Measurements from ENCODE around the gene TP53RK.

Gene TP53RK

DNA sequence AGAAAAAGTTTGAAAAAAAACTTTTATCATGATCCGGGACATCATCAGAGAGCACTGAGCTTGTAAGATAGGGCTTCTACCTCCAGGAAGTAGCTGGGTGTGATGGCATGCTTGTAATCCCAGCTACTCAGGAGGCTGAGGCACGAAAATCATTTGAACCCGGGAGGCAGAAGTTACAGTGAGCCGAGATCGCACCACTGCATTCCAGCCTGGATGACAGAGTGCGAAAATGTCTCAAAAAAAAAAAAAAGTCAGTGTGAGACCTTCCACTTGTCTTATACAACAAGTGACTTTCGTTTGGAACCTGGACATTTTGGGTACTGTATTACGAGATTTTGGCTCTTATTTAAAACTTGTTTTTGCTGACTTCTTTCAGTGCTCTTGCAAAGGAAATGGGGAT, 32.1 kb downstream of the TP53RK start:
- no peak for DNase-seq

DNA sequence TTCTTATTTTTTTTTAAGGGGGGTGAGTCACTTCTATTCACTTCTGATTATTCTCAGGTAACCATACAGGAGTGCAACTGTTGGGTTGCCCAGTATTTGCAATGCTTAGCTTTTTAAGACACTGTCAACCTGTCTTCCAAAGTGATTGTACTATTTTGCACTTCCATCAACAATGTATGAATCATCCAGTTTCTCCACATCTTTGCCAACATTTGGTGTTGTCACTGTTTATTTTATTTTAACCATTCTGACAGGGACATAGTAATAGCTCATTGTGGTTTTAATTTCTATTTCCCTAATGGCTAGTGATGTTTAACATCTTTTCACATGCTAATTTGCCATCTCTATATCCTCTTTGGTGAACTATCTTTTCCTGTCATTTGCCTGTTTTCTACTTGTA, 36.5 kb downstream of the TP53RK start:
- DNase-seq: no peak

DNA sequence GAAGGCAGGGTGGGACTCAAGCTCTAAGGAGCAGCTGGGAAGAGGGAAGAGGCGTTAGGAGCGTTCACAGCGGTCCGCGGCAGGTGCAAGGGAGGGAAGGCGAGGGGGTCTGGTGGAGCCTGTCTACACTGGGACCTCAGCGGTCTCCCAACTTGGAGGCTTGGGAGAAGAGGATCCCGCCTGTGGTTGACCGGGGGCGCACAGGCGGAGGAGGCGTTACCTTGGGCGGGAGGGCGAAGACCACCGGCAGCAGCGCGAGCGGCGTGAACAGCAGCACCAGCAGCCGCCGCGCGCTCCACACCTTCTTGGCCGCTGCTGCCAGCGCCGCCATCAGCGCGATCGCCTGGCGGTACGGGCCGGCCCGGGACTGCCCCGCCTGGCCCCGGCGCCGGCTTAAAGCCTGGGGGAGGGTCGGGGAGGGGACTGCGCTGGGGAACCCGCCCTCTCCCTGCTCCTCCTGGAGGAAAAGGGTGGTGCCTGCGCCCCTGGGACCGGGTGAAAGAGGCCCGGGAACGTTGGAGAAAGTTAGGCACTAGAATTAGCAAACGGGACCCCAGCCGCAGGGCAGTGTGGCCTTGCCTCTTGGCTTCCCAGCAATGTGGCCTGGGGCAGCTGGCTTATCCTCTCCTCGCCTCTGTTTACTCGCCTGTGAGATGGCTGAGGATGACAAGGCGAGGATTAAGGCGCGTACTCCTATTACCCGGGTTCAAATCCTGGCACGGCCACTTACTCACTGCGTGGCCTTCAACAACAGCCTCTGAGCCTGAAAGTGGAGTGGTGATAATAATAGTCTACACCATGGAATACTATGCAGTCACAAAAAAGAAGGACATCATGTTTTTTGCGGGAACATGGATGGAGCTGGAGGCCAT, 37.9 kb downstream of the TP53RK start, which contains the start of gene SLC13A3:
Gene SLC13A3 (minus strand): TSS at position 369 of the 872 bp plus-strand sequence. CDS start 38 bp downstream, at position 331.
- peak; percentile 49 for DNase-seq

DNA sequence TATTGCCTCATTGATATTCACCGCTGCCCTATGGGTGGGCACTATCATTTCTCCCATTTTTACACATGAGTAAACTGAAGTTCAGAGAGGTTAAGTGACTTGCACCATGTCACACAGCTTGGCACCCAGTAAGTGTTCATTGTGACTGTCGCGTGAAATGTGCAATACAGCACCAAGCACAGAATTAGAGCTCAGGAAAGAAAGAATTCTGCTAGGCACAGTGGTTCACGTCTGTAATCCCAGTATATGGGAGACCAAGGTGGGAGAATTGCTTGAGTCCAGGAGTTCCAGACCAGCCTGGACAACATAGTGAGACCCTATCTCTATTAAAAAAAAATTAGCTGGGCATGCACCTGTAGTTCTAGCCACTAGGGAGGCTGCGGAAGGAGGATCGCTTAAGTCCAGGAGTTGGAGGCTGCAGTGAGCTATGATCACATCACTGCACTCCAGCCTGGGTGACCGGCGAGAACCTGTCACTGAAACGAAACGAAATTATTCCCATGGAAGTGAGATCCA, 38.6 kb downstream of the TP53RK start:
- no peak for DNase-seq

DNA sequence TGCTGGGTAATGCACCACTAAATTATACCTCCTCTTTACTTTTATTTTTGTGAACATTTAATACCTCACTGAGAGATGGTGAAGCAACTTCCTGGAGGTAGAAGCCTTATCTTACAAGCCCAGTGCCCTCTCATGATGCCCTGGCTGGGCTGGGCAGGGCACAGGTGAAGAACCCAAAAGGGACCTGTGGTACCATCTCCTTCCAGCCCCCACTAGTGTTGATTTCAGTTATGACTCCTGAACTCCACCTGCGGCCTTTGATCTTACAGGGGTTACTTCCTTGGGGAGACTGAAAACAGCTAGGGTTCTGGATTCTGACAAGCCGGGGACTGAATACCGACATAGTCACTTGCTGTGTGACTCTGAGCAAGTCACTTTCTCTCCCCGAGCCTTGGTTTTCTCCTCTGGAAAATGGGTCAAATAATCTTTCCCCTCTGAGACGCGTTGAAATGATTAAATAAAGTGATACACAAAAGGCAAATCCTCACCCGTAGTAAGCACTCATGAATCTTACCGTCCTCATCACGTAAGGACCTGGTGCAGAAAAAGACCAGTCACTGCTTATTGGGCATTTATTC, 39.2 kb downstream of the TP53RK start:
- DNase-seq: no peak

DNA sequence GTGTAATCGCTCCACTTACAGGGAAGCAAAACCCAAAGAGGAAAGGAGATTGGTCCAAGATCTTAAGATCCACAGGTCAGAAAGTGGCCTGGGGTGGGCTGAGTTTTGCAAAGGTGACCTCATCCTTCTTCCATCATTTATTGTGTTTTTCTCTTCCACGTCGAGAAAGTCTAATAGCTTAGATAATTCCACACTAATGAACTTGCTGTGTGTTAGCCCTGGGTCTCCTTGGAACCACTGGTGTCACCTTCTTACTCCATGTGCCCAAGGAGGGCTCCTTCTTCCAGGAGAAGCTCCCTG, 39.6 kb downstream of the TP53RK start:
- DNase-seq: no peak

DNA sequence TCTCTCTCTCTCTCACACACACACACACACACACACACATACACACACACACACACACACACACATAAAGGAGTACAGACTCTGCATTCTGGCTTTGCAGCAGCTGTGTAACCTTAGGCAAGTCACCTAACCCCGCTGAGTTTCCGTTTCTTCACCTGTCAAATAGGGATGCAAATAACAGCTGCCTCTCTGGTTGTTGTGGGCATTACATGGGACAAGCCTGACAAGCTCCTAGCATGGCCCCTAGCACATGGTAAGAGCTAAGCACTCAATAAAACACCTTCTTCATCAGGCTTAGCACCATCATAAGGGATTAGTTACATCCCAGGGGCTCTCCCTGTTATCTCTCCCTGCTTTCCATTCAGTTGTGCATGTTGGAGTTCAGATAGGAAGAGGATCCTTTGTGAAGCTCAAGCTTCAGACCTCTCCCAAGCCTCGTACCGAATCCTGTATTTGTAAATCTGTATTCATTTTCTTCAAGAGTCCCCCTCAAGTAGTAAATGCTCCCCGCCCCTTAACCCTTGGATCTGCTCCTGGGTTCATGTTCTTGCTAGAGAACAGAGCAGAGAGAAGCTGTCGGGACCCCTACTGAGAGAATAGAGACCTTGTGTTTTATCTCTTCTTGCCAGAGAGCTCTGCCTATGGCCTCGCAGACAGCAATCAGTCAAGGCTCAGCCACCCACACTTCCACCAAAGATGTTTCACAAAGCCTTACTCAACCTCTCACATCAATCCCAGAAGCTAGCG, 40.2 kb downstream of the TP53RK start:
- no peak for DNase-seq

DNA sequence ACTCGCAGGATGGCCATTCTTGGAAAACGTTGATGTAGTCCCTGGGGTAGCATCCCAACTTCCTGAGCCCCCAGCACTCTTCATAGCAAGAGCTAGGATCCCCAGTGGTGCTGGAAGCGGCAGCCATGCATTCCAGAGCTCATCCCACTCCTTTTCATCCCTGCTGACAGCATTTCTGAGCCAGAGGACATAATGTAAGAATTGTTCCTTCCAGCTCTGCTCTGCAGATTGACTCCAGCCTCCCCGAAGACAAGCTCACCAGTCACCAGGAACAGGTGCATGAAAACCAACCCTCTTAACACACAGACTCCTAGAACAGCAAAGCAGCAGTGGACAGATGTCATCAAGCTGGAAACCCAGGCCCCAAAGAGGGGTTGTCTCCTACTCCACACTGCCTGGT, 41.8 kb downstream of the TP53RK start:
- no peak for DNase-seq

DNA sequence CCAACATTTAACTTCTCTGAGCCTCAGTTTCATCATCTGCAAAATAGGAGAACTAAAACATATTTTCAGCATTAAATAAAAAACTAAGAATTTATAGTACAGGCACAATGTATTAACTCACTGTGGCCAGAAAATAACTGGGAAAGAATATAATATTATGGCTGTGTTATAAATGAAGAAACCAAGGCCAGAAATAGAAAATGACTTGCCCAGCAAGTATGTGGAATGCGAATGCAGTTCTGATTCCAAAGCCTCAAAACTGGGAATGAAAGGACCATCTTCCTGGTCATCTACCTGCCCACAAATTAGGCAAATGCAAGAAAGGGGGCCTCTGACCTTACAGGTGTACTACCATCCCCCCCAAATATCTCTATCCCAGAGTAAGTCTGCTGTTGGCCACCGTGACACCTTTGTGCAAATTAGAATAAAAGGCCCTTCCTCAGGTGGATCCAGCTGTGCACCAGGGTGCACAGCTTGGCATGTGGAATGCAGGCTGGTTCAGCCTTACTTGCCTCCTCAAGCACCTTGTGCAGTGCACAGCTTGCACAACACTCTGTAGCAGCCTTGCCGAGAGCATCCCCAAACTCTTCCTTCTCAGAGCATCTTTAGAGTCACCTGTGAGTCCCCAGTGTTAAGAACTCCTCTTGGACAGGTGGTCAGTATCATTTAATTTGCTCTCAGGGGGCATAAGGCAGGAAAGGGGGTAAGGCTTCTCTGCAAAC, 42.4 kb downstream of the TP53RK start:
- no peak for DNase-seq

DNA sequence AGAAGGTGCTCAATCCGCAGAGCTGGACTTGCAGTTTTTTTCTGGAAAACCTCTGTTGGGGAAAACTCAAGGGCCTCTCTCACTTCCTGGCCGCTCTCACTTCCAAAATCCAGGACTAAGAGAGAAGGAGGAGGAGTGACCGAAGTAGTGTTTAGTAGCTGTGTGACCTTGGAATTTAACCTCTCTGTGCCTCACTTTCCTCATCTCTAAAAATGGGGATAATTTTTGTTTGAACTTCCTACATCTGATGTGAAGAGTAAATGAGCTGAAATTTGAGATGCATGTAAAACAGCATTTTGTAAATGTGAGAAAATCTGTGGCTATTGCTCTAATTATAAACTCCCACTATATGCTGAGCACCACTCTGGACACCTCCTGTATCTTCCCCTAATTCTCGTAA, 43.1 kb downstream of the TP53RK start:
- no peak for DNase-seq

DNA sequence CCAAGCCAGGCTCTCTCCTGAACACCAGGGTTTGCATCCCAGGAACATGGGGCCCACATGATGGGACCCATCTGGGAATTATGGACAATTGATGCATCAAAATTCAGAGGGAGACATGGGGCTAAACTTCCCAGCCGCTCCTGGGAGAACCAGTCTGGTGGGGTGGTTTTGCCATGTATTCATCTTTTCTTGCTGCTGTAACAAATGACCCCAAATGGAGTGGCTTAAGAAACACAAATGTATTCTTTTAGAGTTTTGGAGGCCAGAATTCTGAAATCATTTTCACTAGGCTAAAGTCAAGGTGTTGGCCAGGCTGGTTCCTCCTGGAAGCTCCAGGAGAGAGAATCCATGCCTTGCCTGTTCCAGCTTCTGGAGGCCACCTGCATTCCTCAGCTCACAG, 44.5 kb downstream of the TP53RK start:
- DNase-seq: no peak

DNA sequence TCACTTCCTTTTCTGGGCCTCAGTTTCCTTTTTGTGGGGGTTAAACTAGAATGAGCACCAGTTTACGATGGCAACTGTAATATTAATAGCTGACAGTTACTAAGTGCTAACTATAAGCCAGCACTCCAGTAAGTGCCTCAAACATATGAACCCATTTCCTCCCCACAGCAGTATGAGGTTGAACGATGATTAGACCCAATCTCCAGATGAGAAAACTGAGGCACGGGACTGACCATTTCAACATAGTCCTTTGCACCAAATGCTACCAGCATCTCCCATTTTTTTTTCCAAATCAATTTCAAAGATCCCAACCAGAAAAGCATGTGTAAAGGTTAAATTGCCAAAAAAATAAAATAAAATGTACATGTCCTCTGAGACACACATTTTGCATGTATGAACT, 45.1 kb downstream of the TP53RK start:
- DNase-seq: no peak

DNA sequence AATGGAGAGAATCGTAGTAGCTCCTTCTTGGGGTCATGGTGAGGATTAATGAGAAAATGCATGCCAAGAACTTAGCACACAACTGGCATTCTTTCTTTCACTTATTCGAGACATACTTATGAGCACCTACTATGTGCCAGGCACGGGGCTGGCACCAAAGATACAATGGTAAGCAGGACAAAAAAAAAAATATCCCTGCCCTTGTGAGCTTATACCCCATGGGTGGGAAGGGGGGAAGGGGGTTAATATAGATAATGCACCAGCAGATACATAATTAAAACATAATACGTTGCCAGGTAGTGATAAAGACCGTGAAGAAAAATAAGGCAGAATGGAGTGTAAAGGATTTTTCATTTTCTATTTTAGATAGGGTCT, 46.3 kb downstream of the TP53RK start:
- DNase-seq: no peak

DNA sequence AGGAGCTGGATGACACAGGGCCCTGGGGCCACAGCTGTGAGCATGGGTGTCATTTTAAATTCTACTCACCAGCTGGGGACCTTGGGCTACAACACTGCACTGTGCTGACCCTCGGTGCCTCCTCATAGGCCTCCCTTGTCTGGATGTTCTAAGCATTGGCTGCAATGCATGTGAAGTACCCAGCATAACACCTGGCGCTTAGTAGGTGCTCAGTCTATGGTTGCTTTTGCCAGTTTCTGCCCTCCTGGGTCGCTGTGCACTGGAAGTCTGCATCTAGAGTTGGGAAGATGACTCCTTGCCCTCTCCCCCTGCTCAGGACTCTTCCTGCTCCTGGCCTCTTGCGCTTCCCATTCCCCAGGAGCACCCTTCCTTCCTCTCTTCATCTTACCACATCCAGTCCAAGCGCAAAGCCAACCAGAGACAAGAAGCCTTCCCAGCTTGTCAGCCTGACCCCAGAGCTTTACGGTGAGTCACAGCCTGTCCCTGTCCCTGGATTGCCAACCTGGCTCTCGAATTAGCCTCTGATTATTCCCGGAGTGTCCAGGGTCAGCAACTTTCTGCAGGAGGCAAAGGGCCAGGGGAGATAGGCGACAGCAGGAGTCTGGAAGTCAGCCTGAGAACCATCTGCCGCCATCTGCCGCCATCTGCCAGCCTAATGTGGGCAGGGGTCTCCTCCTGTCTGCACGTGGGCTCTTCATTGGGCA, 46.8 kb downstream of the TP53RK start:
- no peak for DNase-seq

DNA sequence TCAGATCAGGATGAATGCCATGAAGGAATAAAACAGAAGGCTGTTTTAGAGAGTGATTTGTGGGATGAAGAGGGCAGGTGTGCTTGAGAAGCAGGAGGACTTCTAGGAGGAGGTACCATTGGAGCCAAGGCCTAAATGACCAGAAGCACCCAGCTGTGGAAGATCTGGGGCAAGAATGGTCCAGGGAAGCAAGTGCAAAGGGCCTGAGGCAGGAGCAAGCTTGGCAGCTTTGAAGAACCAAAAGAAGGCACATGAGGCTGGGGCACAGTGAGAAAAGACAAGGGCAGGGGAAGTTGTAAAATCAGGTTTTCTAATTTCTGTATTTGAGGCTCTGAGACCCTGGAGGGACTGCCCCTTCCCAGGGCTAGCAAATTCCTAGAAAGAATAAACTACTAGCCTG, 47.8 kb downstream of the TP53RK start:
- no peak for DNase-seq

DNA sequence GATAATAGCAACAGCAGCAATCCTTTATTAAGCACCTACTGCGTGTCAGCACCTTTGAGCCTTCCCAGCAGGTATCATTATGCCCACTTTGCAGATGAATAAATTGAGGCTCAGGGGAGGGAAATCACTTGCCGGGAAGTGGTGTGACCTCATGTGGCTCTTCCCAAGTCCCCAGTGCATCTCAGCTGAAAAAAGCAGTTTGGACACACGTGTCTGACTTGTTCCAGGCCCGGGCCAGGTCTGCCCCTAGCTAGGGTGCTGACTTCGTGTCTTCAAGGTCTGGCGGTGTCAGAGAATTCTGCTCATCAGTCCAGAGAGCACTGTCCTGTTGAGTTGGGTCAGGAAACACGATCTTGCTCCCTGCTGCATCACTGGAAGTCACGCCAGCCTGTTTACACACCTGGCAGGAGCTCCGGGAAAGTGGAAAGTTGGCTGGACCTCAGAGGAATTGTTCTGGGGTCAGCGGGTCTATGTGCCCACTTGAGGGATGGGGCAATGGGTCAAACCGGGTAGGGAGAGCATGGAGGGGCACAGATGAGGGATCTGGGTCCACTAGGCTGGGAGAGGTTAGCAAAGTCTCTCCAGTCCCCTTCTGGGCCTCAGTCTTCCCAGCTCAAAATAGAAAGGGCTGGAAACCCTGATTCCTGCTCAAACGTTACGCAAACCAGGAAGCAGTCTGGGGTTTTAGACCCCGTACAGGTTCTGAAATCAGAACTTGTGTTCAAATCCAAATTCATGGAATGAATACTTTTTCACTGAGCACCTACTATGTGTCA, 48.5 kb downstream of the TP53RK start:
- no peak for DNase-seq

DNA sequence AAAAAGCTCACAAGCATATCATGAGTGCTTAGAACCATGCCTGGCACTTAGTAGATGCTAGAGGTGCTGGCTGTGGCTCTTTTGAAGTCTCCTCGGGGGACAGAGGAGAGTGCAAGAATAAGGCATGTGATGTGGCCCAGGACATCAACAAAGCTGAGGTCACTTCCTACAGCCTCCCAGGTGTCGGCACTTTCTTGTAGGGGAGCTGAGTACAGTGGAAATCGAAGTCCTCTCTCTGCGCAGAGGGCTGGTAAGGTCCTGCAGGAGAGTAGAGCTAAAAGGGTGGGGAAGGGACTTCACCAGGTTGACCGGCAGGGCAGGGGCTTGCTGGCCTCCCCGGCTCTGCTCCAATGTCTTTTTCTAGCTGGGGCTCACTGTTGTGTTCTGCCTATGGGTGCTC, 49.2 kb downstream of the TP53RK start:
- no peak for DNase-seq

DNA sequence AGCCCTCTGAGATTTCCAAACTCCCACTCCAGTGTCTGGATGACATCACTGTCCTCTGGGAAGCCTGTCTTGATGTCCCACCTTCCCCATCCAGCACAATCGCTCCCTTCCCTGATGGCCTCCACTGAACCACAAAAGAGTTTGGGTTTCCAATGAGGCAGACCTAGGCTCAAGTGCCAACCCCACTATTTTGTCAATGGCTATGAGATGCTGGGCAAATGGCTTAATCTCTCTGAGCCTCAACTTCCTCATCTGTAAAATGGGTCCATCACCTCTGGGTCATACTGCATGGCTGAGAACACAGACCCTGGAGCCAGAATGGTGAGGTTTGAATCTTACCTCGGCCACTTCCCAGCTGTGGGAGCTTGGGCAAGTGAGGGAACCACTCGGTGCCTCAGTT, 49.7 kb downstream of the TP53RK start:
- DNase-seq: no peak

DNA sequence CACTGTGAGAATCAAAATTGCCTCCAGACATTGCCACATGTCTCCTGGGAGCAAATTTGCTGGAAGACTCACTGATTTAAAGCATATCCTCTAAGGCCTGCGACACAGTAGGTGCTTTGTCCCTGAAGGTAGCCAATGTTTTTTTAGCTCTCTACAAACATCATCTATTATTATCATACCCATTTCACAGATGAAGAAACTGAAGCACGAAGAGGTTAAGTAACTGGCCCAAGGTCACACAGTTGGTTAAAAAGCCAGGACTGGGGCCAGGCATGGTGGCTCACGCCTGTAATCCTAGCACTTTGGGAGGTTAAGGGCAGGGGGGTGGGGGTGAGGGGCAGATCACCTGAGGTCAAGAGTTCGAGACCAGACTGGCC, 50.4 kb downstream of the TP53RK start:
- no peak for DNase-seq

DNA sequence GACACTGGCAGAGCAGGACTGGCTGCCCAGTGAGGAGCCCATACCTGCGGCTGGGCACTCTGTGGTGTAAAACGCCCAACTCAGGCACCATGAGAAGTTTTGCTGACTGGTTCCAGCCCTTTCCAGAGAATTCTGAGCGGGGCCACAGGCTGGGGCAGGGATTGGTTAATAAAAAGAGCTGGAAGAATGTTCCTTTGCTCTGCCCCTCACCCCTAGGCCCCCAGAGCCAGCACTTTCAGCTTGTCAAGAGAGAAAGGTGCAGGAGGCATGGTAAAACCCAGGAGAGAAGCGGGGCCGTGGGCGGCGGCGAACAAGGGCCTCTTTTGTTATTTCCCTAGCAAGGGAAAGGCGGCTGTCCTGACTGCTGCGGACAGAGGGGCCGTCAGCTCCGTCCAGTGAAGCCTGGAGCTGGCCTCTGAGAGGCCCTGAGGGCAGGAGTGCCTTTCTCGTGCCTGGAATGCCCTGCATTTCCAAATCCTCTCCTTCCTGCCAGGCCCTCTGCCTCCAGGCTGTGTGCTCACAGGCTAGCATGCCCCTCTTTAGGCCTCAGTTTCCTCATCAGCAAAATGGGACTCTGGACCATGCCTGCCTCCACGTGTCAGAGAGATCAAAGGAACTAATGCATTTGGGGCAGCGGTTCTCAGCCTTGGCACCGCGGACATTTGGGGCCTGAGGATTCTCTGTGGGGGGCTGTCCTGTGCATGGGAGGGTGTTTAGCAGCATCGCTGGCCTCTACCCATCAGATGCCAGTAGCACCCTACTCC, 50.9 kb downstream of the TP53RK start:
- DNase-seq: no peak

Measured in NCI-H2171 treated with DMSO at 0.1 percent for 48 hours (cell line).